GM18499 (cell line): ENCODE results near the gene LBX1.
"Not testable (repeated sequence)": the region's sequence is repeated elsewhere in the genome, so short reads cannot be mapped to it uniquely, and the experiment has no call there.

Experiments used
- ATAC-seq: cut with Tn5 transposase; IDR thresholded peaks from one replicate; pipeline ENCODE4 v1.9.1; 2021; ENCODE audit warnings: moderate number of reproducible peaks; ENCODE audit not compliant: insufficient read depth, unreplicated experiment

The LBX1 gene

GRCh38 chr10:101215397-101216206 lies 13.7 kb downstream of the LBX1 start:
- no peak for ATAC-seq

DNA sequence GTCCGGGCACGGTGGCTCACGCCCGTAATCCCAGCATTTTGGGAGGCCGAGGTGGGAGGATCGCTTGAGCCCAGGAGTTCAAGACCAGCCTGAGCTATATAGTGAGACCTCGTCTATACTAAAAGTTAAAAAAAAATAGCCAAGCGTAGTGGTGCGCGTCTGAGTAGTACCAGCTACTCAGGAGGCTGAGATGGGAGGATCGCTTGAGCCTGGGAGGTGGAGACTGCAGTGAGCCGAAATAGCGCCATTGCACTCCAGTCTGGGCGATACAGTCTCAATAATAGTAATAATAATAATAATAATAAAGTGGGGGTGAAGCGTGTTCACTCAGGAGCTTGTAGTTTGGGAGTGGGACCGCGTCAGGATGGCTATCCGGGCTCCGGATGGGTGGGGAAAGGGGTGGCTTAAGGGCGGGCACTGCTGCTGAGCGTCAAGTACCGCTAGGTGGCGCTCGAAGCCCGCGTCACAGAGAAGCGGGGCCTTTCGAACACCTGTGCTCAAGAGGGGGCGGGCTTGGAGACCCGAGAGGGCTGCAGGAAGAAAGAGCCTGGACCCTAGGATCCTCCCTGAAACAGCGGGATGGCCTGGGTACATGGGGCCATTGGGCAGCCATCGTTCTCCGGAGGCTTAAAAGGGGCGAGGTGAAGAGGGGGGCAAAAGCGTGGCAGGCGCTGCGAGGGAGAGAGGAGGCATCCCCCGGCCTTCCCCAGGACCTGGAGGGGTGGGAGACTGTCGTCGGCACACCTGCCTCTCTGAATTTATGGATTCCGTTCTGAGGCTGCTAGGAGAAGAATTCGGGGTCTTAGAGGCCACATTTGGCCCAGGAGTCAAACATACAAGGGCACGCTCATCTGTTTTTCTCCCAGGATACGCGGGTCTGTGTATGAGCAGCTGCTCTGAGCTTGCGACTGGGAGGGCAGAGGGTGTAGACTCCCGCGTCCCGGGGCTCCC lies 14.5 kb downstream of the LBX1 start:
- no peak for ATAC-seq

DNA sequence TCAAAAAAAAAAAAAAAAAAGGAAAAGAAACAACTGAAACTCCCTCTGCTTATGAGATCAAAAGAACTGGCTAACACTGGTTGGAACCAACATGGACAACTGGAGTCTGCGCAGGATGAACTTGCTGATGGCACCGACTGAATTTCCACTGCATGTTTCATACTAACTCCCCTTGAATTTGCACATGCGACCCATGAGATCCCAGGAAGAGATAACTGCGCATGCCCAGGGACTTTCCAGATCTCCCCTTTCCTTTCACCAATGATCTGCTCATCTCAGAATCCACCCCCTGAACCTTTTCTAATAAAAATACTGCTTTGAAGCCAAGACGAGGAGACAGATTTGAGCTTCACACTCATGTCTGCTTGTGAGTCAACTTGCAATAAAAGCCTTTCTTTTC lies 20.7 kb downstream of the LBX1 start:
- no peak for ATAC-seq

- ATAC-seq: no peak
These were observed 22.2 kb downstream of the LBX1 start for GRCh38 chr10:101207026-101207425.

GRCh38 chr10:101202667-101203066 lies 26.6 kb downstream of the LBX1 start:
- ATAC-seq: not testable (repeated sequence)

DNA sequence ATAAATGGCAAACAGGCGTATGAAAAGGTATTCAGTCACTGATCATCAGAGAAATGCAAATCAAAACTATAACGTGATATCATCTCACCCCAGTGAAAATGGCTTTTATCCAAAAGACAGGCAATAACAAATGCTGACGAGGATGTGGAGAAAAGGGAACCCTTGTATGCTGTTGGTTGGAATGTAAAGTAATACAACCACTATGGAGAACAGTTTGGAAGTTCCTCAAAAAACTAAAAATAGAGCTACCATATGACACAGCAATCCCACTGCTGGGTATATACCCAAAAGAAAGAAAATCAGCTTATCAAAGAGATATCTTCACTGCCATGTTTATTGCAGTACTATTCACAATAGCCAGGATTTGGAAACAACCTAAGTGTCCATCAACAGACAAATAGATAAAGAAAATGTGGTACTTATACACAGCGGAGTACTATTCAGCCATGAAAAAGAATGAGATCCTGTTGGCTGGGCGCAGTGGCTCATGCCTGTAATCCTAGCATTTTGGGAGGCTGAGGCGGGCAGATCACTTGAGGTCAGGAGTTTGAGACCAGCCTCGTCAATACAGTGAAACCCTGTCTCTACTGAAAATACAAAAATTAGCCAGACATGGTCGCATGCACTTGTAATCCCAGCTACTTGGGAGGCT lies 30.8 kb downstream of the LBX1 start:
- ATAC-seq: not testable (repeated sequence)

DNA sequence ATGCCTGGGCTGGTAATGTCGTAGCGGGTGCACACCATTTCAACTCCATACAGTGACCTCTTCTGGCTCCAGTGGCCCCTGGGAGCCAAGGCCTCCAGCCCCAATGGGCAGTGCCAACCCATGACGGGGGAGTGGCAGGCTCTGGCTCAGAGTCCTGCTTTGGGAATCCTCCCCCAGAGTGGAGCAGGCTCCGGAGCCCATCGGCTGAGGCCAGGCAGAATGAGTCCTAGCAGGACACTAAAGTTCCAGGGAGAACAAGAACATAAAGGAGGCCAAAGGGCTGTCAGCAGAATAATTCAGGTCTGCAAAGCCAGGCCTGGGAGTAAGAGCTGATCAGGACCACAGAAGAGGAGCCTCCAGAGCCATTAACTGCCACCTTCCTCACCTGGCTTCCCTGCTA lies 33.3 kb downstream of the LBX1 start:
- no peak for ATAC-seq

- no peak for ATAC-seq
These were observed 39.5 kb downstream of the LBX1 start for GRCh38 chr10:101189461-101190401.

DNA sequence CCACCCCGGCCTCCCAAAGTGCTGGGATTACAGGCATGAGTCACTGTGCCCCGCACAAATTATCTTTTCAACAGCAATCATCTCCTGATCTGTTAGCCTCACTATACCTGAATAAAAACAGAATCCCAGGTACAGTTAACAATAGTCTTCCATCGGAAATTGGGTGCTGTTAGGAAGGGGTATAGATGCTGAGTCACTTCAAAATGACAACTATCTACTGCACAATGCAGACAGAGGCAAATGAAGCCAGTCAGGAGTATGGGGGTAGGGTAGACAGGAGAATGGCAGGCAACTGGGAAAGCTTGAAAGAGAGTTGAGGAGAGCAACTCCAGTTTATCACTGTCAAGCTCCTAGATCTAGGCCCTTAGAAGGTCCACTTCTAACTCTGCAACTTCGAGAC lies 40.3 kb downstream of the LBX1 start:
- ATAC-seq: no peak

DNA sequence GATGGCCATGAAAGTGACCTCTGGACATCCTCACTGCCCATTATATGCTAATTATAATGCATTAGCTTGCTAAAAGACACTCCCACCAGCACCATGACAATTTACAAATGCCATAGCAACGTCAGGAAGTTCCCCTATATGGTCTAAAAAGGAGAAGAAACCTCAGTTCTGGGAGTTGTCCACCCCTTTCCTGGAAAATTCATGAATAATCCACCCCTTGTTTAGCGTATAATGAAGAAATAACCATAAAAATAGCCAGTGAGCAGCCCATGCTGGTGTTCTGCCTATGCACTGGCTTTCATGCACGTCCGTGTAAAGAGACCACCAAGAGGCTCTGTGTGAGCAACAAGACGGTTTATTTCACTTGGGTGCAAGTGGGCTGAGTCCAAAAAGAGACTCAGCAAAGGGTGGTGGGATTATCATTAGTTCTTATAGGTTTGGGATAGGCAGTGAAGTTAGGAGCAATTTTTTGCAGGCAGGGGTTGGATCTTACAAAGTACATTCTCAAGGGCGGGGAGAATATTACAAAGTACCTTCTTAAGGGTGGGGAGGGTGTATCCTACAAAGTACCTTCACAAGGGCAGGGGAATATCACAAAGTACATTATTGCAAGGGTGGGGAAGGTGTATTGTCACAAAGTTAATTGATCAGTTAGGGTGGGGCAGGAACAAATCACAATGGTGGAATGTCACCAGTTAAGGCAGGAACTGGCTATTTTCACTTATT lies 45.6 kb downstream of the LBX1 start:
- ATAC-seq: no peak

DNA sequence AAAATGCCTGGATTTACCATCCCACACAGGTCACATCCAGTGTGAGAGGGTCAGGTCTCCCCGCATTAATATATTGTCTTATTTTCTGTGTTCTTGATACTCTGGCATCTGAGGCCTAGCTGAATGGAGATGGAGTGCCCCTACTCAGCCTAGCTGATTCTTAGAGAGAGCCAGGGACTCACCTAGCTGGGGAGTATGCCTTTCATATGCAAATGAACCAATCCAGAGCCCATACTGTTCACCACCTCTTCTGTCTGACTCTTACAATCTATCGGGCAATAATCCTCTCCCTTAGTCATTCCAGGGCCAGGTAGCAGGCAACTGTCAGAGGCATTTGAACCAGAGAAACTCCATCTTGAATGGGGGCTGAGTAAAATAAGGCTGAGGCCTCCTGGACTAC lies 46.3 kb downstream of the LBX1 start:
- ATAC-seq: no peak
